GM18870 (cell line): ENCODE data around the gene SCN2B.

ENCODE experiments used
- ATAC-seq: cut with Tn5 transposase; IDR thresholded peaks from one replicate; pipeline ENCODE4 v1.9.1; 2021; ENCODE audit warnings: moderate library complexity; ENCODE audit not compliant: unreplicated experiment

The SCN2B gene

GRCh38 chr11:118175031-118175992 lies 1.1 kb downstream of the SCN2B start:
- ATAC-seq: no peak

GRCh38 chr11:118174006-118174567 lies 2.4 kb downstream of the SCN2B start:
- ATAC-seq: no peak

- ATAC-seq: no peak
These were observed 4.1 kb downstream of the SCN2B start for GRCh38 chr11:118172356-118172755.

- no peak for ATAC-seq
These were observed 5.0 kb downstream of the SCN2B start for GRCh38 chr11:118171269-118172062.

GRCh38 chr11:118170882-118171268 lies 5.6 kb downstream of the SCN2B start:
- ATAC-seq: no peak

GRCh38 chr11:118170231-118170630 lies 6.2 kb downstream of the SCN2B start:
- ATAC-seq: no peak

- ATAC-seq: no peak
These were observed 6.9 kb downstream of the SCN2B start for GRCh38 chr11:118169300-118170140.

- ATAC-seq: no peak
These were observed 7.7 kb downstream of the SCN2B start for GRCh38 chr11:118168751-118169150.

GRCh38 chr11:118168316-118168715 lies 8.1 kb downstream of the SCN2B start:
- ATAC-seq: no peak

GRCh38 chr11:118167906-118168305 lies 8.5 kb downstream of the SCN2B start:
- ATAC-seq: no peak

- ATAC-seq: no peak
These were observed 9.2 kb downstream of the SCN2B start for GRCh38 chr11:118167253-118167652.

- ATAC-seq: no peak
These were observed 9.8 kb downstream of the SCN2B start for GRCh38 chr11:118166641-118167040.

GRCh38 chr11:118164885-118165284 lies 11.6 kb downstream of the SCN2B start:
- no peak for ATAC-seq

- ATAC-seq: no peak
These were observed 12.9 kb downstream of the SCN2B start for GRCh38 chr11:118163494-118163893.

GRCh38 chr11:118162846-118163245 lies 13.6 kb downstream of the SCN2B start:
- ATAC-seq: no peak

GRCh38 chr11:118161786-118162185 lies 14.7 kb downstream of the SCN2B start:
- no peak for ATAC-seq

GRCh38 chr11:118157186-118157895 lies 19.1 kb downstream of the SCN2B start:
- no peak for ATAC-seq

- ATAC-seq: no peak
These were observed 19.8 kb downstream of the SCN2B start for GRCh38 chr11:118156531-118157185.

GRCh38 chr11:118155776-118156530 lies 20.5 kb downstream of the SCN2B start:
- no peak for ATAC-seq
